T-helper 17 cell (primary cell): ENCODE data around the gene LRFN3. TPM values are rescaled to one million over a fixed set of nuclear protein-coding genes. Genes with fewer than 3 reads are reported as not detected.
"Not testable (repeated sequence)": the region's sequence is repeated elsewhere in the genome, so short reads cannot be mapped to it uniquely, and the experiment has no call there.

Source experiments
- ATAC-seq: fragments of 150-1000 bp; cut with Tn5 transposase; 2 replicates; pipeline ENCODE4 v1.10.0; 2021; ENCODE audit warnings: mild to moderate bottlenecking, moderate library complexity
- DNase-seq, 3 donors: peaks; one replicate each; pipeline versions ENCODE4 v3.0.0 to v3.0.0-alpha.2; 2020 to 2021
- H3K9me3 ChIP-seq: one replicate; pipeline ENCODE4 v1.7.0; 2013; ENCODE audit warnings: low read length, mild to moderate bottlenecking; ENCODE audit not compliant: control insufficient read depth, poor library complexity, severe bottlenecking
- H3K27ac Mint-ChIP-seq: one replicate; pipeline ENCODE4 v1.8.0; 2022; ENCODE audit warnings: mild to moderate bottlenecking, moderate library complexity, mixed read lengths
- H3K27me3 Mint-ChIP-seq: one replicate; pipeline ENCODE4 v1.8.0; 2022; ENCODE audit warnings: mixed read lengths
- H3K36me3 Mint-ChIP-seq: one replicate; pipeline ENCODE4 v1.8.0; 2022; ENCODE audit warnings: low read depth, mixed read lengths
- H3K4me1 Mint-ChIP-seq: one replicate; pipeline ENCODE4 v1.8.0; 2022; ENCODE audit warnings: mild to moderate bottlenecking, mixed read lengths
- H3K4me3 Mint-ChIP-seq: one replicate; pipeline ENCODE4 v1.8.0; 2022; ENCODE audit warnings: mild to moderate bottlenecking, moderate library complexity, mixed read lengths
- total RNA-seq, 4 donors: library from RNA in 2 of 4; stranded (reverse) in 2 of 4; gene quantifications; one replicate each; pipeline ENCODE4 v1.2.3 and lab custom pipeline; 2022 to 2026

LRFN3 gene
- total RNA-seq, 2 donors from 2014 or later, result 6.8 to 8.7 TPM

- Mint-ChIP-seq H3K4me1 (peaks cover 32% of the 10 kb centered on the region), H3K4me3 (peak overlapping the region; percentile 70), H3K27ac (peak overlapping the region; percentile 60)
- not testable (repeated sequence) for H3K27me3 Mint-ChIP-seq, H3K36me3 Mint-ChIP-seq, DNase-seq, H3K9me3 ChIP-seq, ATAC-seq
These were observed 21.2 kb downstream of the LRFN3 start for GRCh38 chr19:35957411-35957810.

- Mint-ChIP-seq H3K4me3 (peak overlapping the region; percentile 83), H3K4me1 (peaks cover 23% of the 10 kb centered on the region), H3K27me3 (no peaks in the 10 kb centered on the region), H3K27ac (no peak overlapping the region), H3K36me3 (peaks cover 2% of the 10 kb centered on the region)
- H3K9me3 ChIP-seq, result no peaks in the 10 kb centered on the region
- ATAC-seq, result no peak
- DNase-seq, result no peak
These were observed 22.5 kb downstream of the LRFN3 start for GRCh38 chr19:35958660-35959039.

GRCh38 chr19:35959040-35959967 lies 23.1 kb downstream of the LRFN3 start:
- H3K9me3 ChIP-seq, result no peaks in the 10 kb centered on the region
- DNase-seq, result peak; percentile 73 to 80 (median 75)
- no peaks in the 10 kb centered on the region for H3K27me3 Mint-ChIP-seq
- peaks cover 17% of the 10 kb centered on the region for H3K4me1 Mint-ChIP-seq
- peak; percentile 99 for ATAC-seq
- H3K27ac Mint-ChIP-seq, result no peak overlapping the region
- H3K36me3 Mint-ChIP-seq, result peaks cover 2% of the 10 kb centered on the region
- peak overlapping the region; percentile 85 for H3K4me3 Mint-ChIP-seq

- H3K27me3 Mint-ChIP-seq, result no peaks in the 10 kb centered on the region
- H3K4me1 Mint-ChIP-seq, result peaks cover 16% of the 10 kb centered on the region
- no peaks in the 10 kb centered on the region for H3K9me3 ChIP-seq
- H3K36me3 Mint-ChIP-seq, result peaks cover 2% of the 10 kb centered on the region
- H3K4me3 Mint-ChIP-seq, result peak overlapping the region; percentile 85
- no peak for ATAC-seq
- no peak overlapping the region for H3K27ac Mint-ChIP-seq
- DNase-seq, result no peak
These were observed 23.8 kb downstream of the LRFN3 start for GRCh38 chr19:35959968-35960320.

- H3K9me3 ChIP-seq, result no peaks in the 10 kb centered on the region
- H3K27ac Mint-ChIP-seq, result no peak overlapping the region
- DNase-seq (no peak), ATAC-seq (no peak)
- H3K36me3 Mint-ChIP-seq, result no peaks in the 10 kb centered on the region
- peaks cover 13% of the 10 kb centered on the region for H3K4me1 Mint-ChIP-seq
- H3K27me3 Mint-ChIP-seq, result peaks cover under 1% of the 10 kb centered on the region
- H3K4me3 Mint-ChIP-seq, result peak overlapping the region; percentile 63
These were observed 24.3 kb downstream of the LRFN3 start for GRCh38 chr19:35960432-35960972.

- DNase-seq (no peak), ATAC-seq (no peak)
These were observed 27.3 kb downstream of the LRFN3 start for GRCh38 chr19:35963514-35963913.

GRCh38 chr19:35966771-35967170 lies 30.6 kb downstream of the LRFN3 start:
- no peak for DNase-seq
- H3K27me3 Mint-ChIP-seq, result peaks cover 7% of the 10 kb centered on the region
- H3K4me3 Mint-ChIP-seq, result no peak overlapping the region
- no peak for ATAC-seq
- no peak overlapping the region for H3K27ac Mint-ChIP-seq
- H3K4me1 Mint-ChIP-seq, result peaks cover 3% of the 10 kb centered on the region
- no peaks in the 10 kb centered on the region for H3K36me3 Mint-ChIP-seq
- no peaks in the 10 kb centered on the region for H3K9me3 ChIP-seq

More at GRCh38 chr19:35963514-35963913, 27.3 kb downstream of the LRFN3 start:
- Mint-ChIP-seq H3K27me3 (peaks cover 7% of the 10 kb centered on the region), H3K4me1 (peaks cover 4% of the 10 kb centered on the region), H3K27ac (no peak overlapping the region), H3K36me3 (no peaks in the 10 kb centered on the region), H3K4me3 (no peak overlapping the region)
- H3K9me3 ChIP-seq, result no peaks in the 10 kb centered on the region

- H3K4me1 Mint-ChIP-seq, result peaks cover 3% of the 10 kb centered on the region
- no peak overlapping the region for H3K27ac Mint-ChIP-seq
- H3K9me3 ChIP-seq, result no peaks in the 10 kb centered on the region
- H3K36me3 Mint-ChIP-seq, result peaks cover 4% of the 10 kb centered on the region
- no peak for ATAC-seq
- peaks cover 8% of the 10 kb centered on the region for H3K27me3 Mint-ChIP-seq
- DNase-seq, result no peak
- H3K4me3 Mint-ChIP-seq, result no peak overlapping the region
These were observed 37.3 kb downstream of the LRFN3 start for GRCh38 chr19:35973487-35973886.

GRCh38 chr19:35975608-35976214 lies 39.5 kb downstream of the LRFN3 start:
- no peak overlapping the region for H3K27ac Mint-ChIP-seq
- peaks cover 18% of the 10 kb centered on the region for H3K27me3 Mint-ChIP-seq
- peak; percentile 36 for ATAC-seq
- DNase-seq, result no peak
- peaks cover 4% of the 10 kb centered on the region for H3K36me3 Mint-ChIP-seq
- H3K4me3 Mint-ChIP-seq, result no peak overlapping the region
- H3K9me3 ChIP-seq, result no peaks in the 10 kb centered on the region
- no peaks in the 10 kb centered on the region for H3K4me1 Mint-ChIP-seq

- H3K27me3 Mint-ChIP-seq, result peaks cover 31% of the 10 kb centered on the region
- DNase-seq (no peak), ATAC-seq (peak; percentile 50)
- peak overlapping the region; percentile 35 for H3K27ac Mint-ChIP-seq
- H3K36me3 Mint-ChIP-seq, result peaks cover 2% of the 10 kb centered on the region
- no peak overlapping the region for H3K4me3 Mint-ChIP-seq
- H3K9me3 ChIP-seq, result no peaks in the 10 kb centered on the region
- H3K4me1 Mint-ChIP-seq, result no peaks in the 10 kb centered on the region
These were observed 41.5 kb downstream of the LRFN3 start for GRCh38 chr19:35977446-35978222.

- no peak for DNase-seq
- H3K9me3 ChIP-seq, result no peaks in the 10 kb centered on the region
- peaks cover 2% of the 10 kb centered on the region for H3K36me3 Mint-ChIP-seq
- no peak for ATAC-seq
- no peak overlapping the region for H3K4me3 Mint-ChIP-seq
- H3K27me3 Mint-ChIP-seq, result peaks cover 31% of the 10 kb centered on the region
- H3K27ac Mint-ChIP-seq, result no peak overlapping the region
- no peaks in the 10 kb centered on the region for H3K4me1 Mint-ChIP-seq
These were observed 42.1 kb downstream of the LRFN3 start for GRCh38 chr19:35978271-35978670.

- peaks cover 37% of the 10 kb centered on the region for H3K27me3 Mint-ChIP-seq
- peaks cover 2% of the 10 kb centered on the region for H3K36me3 Mint-ChIP-seq
- H3K4me1 Mint-ChIP-seq, result no peaks in the 10 kb centered on the region
- no peaks in the 10 kb centered on the region for H3K9me3 ChIP-seq
- ATAC-seq (no peak), DNase-seq (no peak)
- no peak overlapping the region for H3K27ac Mint-ChIP-seq
- peak overlapping the region; percentile 31 for H3K4me3 Mint-ChIP-seq
These were observed 42.7 kb downstream of the LRFN3 start for GRCh38 chr19:35978832-35979365.

- H3K4me3 Mint-ChIP-seq, H3K9me3 ChIP-seq, H3K4me1 Mint-ChIP-seq, DNase-seq, H3K27ac Mint-ChIP-seq, ATAC-seq, H3K36me3 Mint-ChIP-seq: not testable (repeated sequence)
- peaks cover 58% of the 10 kb centered on the region for H3K27me3 Mint-ChIP-seq
These were observed 44.8 kb downstream of the LRFN3 start for GRCh38 chr19:35980997-35981396.
